CD4-positive, alpha-beta T cell treated with Interleukin-6 at 100 ng/mL for 8 hours (primary cell): Measurements from ENCODE around the gene BCKDHA.
"Not testable (repeated sequence)": the region's sequence is repeated elsewhere in the genome, so short reads cannot be mapped to it uniquely, and the experiment has no call there.

ENCODE experiments used
- DNase-seq: peaks from one replicate; pipeline ENCODE4 v3.0.0-alpha.2; 2020; ENCODE audit warnings: mixed read lengths, low spot score

The BCKDHA gene

GRCh38 chr19:41405776-41406175 lies 8.2 kb downstream of the BCKDHA start:
- no peak for DNase-seq

GRCh38 chr19:41407271-41407670 lies 9.7 kb downstream of the BCKDHA start:
- DNase-seq: no peak

- no peak for DNase-seq
These were observed 10.6 kb downstream of the BCKDHA start for GRCh38 chr19:41408256-41408655.

DNA sequence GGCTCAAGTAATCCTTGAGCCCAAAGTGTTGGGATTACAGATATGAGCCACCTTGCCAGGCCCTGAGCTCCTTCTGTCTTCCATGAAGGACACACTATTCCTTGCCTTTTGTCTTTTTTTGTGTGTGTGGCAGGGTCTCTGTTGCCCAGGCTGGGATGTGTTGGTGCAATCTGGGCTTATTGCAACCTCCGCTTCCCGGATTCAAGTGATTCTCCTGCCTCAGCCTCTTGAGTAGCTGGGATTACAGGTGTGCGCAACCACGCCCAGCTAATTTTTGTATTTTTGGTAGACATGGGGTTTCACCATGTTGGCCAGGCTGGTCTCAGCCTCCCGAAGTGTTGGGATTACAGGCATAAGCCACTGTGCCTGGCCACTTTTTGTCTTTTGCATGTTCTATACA lies 11.2 kb downstream of the BCKDHA start:
- DNase-seq: not testable (repeated sequence)

- no peak for DNase-seq
These were observed 11.7 kb downstream of the BCKDHA start for GRCh38 chr19:41409288-41409687.

DNA sequence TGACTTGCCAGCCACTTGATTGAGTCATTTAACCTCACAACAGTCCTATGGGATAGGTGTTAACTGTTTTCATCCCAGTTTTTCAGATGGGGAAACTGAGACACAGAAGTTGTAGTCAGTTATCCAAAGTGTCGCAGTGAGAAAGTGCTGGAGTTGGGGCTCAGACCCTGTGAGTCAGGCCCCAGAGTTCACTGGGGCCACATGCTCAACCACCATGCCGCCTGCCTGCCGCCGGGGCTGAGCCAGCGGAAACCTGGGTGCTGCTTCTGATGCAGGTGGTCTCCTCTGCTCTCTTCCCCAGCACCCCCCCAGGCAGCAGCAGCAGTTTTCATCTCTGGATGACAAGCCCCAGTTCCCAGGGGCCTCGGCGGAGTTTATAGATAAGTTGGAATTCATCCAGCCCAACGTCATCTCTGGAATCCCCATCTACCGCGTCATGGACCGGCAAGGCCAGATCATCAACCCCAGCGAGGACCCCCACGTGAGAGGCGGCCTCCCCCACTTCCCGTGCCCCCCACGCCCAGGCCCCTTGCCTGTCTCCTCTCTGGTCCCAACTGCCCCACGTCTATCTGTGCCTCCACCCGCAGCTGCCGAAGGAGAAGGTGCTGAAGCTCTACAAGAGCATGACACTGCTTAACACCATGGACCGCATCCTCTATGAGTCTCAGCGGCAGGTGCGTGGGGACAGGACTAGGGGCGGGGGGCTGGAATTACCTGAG lies 12.9 kb downstream of the BCKDHA start:
- DNase-seq: no peak

DNA sequence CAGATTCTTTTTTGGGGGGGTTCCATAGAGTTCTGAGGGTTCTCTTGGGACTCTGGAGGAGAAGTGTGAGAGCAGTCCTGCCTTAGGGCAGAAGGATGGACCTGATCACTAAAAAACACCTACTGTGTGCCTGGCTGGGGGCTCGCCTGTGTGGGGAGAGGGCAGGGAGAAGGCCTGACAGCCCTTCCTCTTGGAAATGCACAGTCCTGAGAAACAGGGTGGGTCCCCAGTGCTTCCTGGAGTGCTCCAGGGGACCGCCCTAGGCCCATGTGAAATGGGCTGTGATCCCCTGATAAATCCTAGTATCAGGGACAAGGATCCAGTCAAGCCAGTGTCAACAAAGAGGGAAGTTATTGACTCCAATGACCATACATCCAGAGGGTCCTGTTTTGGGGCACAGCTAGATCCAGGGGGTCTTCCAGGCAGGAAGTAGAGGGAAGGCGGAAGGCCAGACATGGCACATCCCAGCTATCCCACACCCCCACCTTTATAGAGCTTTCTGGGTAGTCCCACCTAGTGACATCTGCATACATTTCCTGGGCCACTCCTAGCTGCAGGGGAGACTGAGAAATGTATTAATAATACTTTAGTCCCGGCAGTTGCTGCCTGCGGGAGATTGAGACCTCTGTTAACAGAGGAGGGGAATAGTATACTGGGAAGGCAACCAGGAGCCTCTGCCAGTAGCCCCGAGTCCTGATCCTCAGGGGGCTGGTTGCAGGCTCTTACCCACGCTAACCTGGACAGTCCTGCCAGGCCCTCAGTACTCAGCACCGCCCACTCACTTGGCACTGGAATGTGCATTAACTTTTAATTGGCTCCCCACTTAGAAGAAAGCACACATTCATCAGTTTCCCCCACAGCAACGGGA lies 13.7 kb downstream of the BCKDHA start:
- no peak for DNase-seq

- DNase-seq: no peak
These were observed 14.3 kb downstream of the BCKDHA start for GRCh38 chr19:41411968-41412265.

GRCh38 chr19:41412953-41413352 lies 15.3 kb downstream of the BCKDHA start:
- DNase-seq: no peak

GRCh38 chr19:41413947-41414346 lies 16.3 kb downstream of the BCKDHA start:
- DNase-seq: no peak

GRCh38 chr19:41414461-41414860 lies 16.8 kb downstream of the BCKDHA start:
- DNase-seq: no peak

DNA sequence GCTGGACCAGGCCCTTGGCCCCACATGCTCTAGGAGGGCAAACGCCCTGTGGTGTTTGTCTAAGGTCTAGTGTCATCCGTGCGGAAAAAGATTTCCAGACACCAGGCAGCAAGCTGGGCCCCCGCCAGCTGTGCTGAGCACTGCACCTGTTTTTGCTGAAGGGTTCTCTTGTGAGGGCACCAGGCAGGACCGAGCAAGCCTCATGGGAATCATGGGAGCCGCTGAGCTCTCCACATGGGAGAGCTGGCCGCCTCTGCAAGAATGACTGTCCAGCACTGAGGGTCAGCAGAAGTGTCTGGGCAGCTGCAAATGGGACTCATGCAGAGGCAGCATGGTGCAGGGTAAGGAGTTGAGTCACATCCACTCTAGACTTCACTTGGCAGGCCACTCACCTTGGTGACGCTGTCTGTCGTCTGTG lies 17.5 kb downstream of the BCKDHA start:
- no peak for DNase-seq

DNA sequence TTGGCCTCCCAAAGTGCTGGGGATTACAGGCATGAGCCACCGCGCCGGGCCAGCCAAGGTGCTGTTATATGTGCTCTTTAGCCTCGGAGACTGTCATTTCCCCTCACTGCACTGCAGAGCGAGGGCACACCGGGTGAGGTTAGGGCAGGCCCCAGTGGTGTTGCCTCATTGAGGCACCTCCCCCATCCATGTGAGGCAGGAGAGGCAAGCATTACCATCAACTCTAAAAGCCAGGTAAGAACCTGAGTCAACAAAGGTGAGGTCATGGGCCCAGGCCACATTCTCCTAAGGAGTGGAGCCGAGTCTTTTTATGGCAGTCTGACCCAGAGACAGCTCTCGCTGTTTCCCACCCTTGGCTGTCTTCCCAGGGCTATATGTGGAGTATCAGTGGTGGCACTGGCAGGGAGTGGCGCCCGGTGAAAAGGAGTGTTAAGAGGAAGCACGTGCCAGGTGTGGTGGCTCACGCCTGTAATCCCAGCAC lies 18.6 kb downstream of the BCKDHA start:
- no peak for DNase-seq

DNA sequence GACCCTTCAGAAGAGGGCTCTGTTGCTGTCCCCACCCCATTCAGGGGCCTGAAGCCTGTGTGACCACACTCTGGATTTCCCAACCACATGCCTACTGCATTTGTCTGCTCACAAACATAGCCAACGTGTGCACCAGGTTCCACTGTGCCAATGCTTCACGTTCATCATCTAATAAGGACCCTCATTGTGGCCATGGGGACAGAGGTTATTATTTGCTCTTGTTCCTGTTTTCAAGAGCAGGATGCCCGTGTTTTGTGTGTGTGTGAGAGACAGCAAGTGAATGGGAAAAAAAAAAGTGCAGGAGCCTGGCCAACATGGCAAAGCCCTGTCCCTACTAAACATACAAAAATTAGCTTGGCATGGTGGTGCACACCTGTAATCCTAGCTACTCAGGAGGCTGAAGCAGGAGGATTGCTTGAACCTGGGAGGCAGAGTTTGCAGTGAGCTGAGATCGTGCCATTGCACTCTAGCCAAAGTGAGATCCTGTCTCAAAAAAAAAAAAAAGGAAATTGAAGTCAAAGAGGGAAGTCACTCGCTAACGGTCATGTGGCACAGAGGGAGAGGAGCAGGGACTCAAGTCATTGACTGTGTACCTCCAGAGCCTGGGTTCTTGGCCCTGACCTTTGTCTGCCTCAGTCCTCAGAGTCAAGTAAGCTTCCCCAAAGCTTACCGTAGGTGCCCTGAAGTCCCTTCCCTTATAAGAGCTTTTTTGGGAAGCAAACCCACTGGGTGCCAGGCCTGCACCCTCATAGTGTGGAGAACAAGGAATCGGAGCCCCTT lies 22.7 kb downstream of the BCKDHA start:
- DNase-seq: no peak

GRCh38 chr19:41421314-41421713 lies 23.7 kb downstream of the BCKDHA start:
- DNase-seq: no peak

- DNase-seq: no peak
These were observed 24.4 kb downstream of the BCKDHA start for GRCh38 chr19:41421973-41422372.

GRCh38 chr19:41422456-41422855 lies 24.8 kb downstream of the BCKDHA start:
- DNase-seq: no peak

DNA sequence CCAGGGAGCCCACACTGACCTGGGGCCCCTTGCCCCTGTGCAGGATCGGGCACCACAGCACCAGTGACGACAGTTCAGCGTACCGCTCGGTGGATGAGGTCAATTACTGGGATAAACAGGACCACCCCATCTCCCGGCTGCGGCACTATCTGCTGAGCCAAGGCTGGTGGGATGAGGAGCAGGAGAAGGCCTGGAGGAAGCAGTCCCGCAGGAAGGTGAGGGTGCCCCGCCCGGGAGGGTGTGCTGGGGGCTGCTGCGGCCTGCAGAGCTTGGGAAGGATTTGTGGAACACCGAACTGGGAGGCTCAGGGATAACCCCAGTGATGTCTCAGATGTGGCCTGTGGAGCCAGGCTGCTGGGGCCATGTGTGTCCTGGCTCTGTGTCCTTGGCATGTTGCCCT lies 25.3 kb downstream of the BCKDHA start:
- no peak for DNase-seq

- DNase-seq: no peak
These were observed 26.9 kb downstream of the BCKDHA start for GRCh38 chr19:41424335-41425173.

DNA sequence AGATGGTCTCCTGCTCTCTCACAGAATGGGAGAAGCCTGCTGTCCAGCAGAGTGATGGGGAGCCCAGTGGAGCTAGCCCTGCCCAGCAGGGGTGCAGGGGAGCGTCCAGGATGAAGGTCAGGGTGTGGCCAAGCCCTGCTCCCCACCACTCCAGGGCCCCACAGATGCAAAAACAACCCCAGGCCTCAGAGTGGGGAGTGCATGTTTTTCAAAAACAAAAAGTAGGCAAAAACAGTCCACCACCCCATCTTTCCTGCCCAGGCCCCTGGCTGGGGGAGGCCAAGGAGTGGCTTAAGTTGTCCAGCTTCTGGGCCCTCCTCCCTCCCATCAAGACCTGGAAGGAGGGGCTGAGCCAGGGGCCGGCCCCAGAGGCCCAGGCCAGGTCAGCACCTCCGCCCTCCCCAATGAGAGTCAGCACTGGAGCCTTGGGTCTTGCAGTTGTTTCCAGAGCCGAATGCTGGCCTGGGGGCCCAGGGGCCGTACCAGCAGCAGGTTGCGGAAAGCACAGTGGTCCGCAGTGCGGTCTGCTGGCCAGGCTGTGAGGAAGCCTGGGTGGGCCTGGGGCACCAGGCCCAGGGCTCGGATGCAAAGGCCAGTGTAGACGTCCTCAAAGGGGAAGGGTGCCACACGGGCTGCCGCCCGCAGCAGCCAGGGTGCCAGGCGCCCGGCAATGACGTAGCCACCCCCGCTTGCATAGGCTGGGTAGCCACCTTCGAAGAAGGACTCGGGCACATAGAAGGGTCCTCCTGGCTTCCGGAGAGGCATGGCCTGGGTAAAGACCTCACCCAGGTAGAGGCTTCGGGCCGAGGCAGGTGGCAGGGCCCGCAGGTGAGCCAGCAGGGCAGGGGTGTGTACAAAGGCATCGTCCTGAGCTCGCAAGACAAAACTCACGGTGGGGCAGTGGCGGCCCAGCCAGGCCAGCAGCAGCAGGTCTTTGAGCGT lies 27.8 kb downstream of the BCKDHA start:
- DNase-seq: no peak
